Activated CD8-positive, alpha-beta memory T cell treated with anti-CD3 and anti-CD28 coated beads, Interleukin-2, amount 50 U/mL, for 4 hours (primary cell): ENCODE data around the gene GPR27.
A peak's percentile ranks its signal among the peaks of the same experiment; 100 is the strongest.

ENCODE experiments used
- DNase-seq: peaks from one replicate; pipeline ENCODE4 v3.0.0-alpha.2; 2020

The GPR27 gene

GRCh38 chr3:71734881-71735280 is 18.8 kb upstream of the GPR27 start:
- no peak for DNase-seq

GRCh38 chr3:71742621-71743020 is 11.0 kb upstream of the GPR27 start:
- DNase-seq = no peak

- DNase-seq = no peak
These were observed 8.9 kb upstream of the GPR27 start for GRCh38 chr3:71744738-71745137.

- DNase-seq = no peak
These were observed 2.1 kb upstream of the GPR27 start for GRCh38 chr3:71751602-71752001.

GRCh38 chr3:71752831-71753700 is 589 bp upstream of the GPR27 start:
- no peak for DNase-seq

GRCh38 chr3:71754610-71755253 is 1.1 kb downstream of the GPR27 start:
- no peak for DNase-seq

- DNase-seq = no peak
These were observed 4.4 kb downstream of the GPR27 start for GRCh38 chr3:71758091-71758490.

GRCh38 chr3:71759401-71759800 is 5.7 kb downstream of the GPR27 start:
- no peak for DNase-seq

- no peak for DNase-seq
These were observed 6.5 kb downstream of the GPR27 start for GRCh38 chr3:71760140-71760539.

GRCh38 chr3:71763426-71763825 is 9.8 kb downstream of the GPR27 start:
- no peak for DNase-seq

- no peak for DNase-seq
These were observed 17.5 kb downstream of the GPR27 start for GRCh38 chr3:71771126-71771525.

GRCh38 chr3:71771884-71772283 is 18.2 kb downstream of the GPR27 start:
- no peak for DNase-seq

- no peak for DNase-seq
These were observed 22.9 kb downstream of the GPR27 start for GRCh38 chr3:71776538-71776937.

- no peak for DNase-seq
These were observed 24.7 kb downstream of the GPR27 start for GRCh38 chr3:71778353-71778752.

- no peak for DNase-seq
These were observed 26.2 kb downstream of the GPR27 start for GRCh38 chr3:71779674-71780377.

GRCh38 chr3:71780430-71780829 is 26.8 kb downstream of the GPR27 start:
- no peak for DNase-seq

- no peak for DNase-seq
These were observed 29.5 kb downstream of the GPR27 start for GRCh38 chr3:71783152-71783551.

- no peak for DNase-seq
These were observed 30.7 kb downstream of the GPR27 start for GRCh38 chr3:71784201-71784913.

- DNase-seq = peak; percentile 37
These were observed 31.4 kb downstream of the GPR27 start, which contains the start of gene PROK2 for GRCh38 chr3:71784914-71785531. PROK2 (minus strand) TSS chr3:71785148; CDS start chr3:71785052, 96 bp downstream.

- no peak for DNase-seq
These were observed 32.0 kb downstream of the GPR27 start for GRCh38 chr3:71785532-71786216.

- DNase-seq = no peak
These were observed 32.5 kb downstream of the GPR27 start for GRCh38 chr3:71786217-71786549.

- DNase-seq = no peak
These were observed 32.9 kb downstream of the GPR27 start for GRCh38 chr3:71786551-71786950.
